Ishikawa (cell line): ENCODE data around the gene PSMC1.

Experiments used
- CEBPB ChIP-seq: IDR thresholded peaks from 2 replicates; pipeline ENCODE4 v1.6.1; 2012
- CREB1 ChIP-seq: IDR thresholded peaks from 2 replicates; pipeline ENCODE4 v1.6.1; 2012; ENCODE audit warnings: low read depth
- EGR1 ChIP-seq: IDR thresholded peaks from 2 replicates; pipeline ENCODE4 v1.6.1; 2012
- EP300 ChIP-seq: IDR thresholded peaks from 2 replicates; pipeline ENCODE4 v1.6.1; 2012; ENCODE audit warnings: borderline replicate concordance
- FOXM1 ChIP-seq: IDR thresholded peaks from 2 replicates; pipeline ENCODE4 v1.6.1; 2012; ENCODE audit warnings: low read depth, borderline replicate concordance
- MAX ChIP-seq: IDR thresholded peaks from 2 replicates; pipeline ENCODE4 v1.6.1; 2012
- RAD21 ChIP-seq: IDR thresholded peaks from 2 replicates; pipeline ENCODE4 v1.6.1; 2012; ENCODE audit warnings: low read depth
- REST ChIP-seq: IDR thresholded peaks from 2 replicates; pipeline ENCODE4 v1.6.1; 2012; ENCODE audit warnings: low read depth, mild to moderate bottlenecking
- TAF1 ChIP-seq: IDR thresholded peaks from 2 replicates; pipeline ENCODE4 v1.6.1; 2012; ENCODE audit warnings: low read depth, mild to moderate bottlenecking
- TCF12 ChIP-seq: IDR thresholded peaks from 2 replicates; pipeline ENCODE4 v1.6.1; 2012; ENCODE audit warnings: low read depth
- TEAD4 ChIP-seq: IDR thresholded peaks from 2 replicates; pipeline ENCODE4 v1.6.1; 2012
- USF1 ChIP-seq: IDR thresholded peaks from 2 replicates; pipeline ENCODE4 v1.6.1; 2012
- YY1 ChIP-seq: IDR thresholded peaks from 2 replicates; pipeline ENCODE4 v1.6.1; 2012; ENCODE audit warnings: low read depth

PSMC1 gene

GRCh38 chr14:90278199-90279175 is 22.1 kb downstream of the PSMC1 start:
- no peak for TF ChIP-seq CREB1
- no peak for TF ChIP-seq YY1
- no peak for TF ChIP-seq REST
- no peak for TF ChIP-seq TAF1

GRCh38 chr14:90280096-90280495 is 23.7 kb downstream of the PSMC1 start:
- no peak for TF ChIP-seq EGR1

- TF ChIP-seq EP300 (no peak), TEAD4 (peak; percentile 48; the same call in 1 of the 2 replicates)
These were observed 24.9 kb downstream of the PSMC1 start for GRCh38 chr14:90281261-90281660.

- TF ChIP-seq REST: no peak
These were observed 25.4 kb downstream of the PSMC1 start for GRCh38 chr14:90281756-90282155.

- TF ChIP-seq TAF1 (no peak), REST (no peak), EGR1 (no peak), CREB1 (no peak), EP300 (no peak), RAD21 (no peak), YY1 (no peak), USF1 (no peak), CEBPB (no peak)
These were observed 31.4 kb downstream of the PSMC1 start for GRCh38 chr14:90287791-90288190.

- TF ChIP-seq FOXM1: no peak
- TF ChIP-seq CREB1: no peak
These were observed 32.5 kb downstream of the PSMC1 start for GRCh38 chr14:90288651-90289355.

- TF ChIP-seq MAX: no peak
- TF ChIP-seq YY1: no peak
- no peak for TF ChIP-seq TEAD4
- TF ChIP-seq REST: no peak
- no peak for TF ChIP-seq TCF12
These were observed 34.1 kb downstream of the PSMC1 start for GRCh38 chr14:90290337-90291011.
